OCI-LY3 (cell line): Measurements from ENCODE around the gene ZNF385D.

Experiments
- EZH2phosphoT487 ChIP-seq: fragments of 200-600 bp; shearing (Covaris generic); IDR thresholded peaks from 2 replicates; pipeline ENCODE4 v1.6.1; 2018; ENCODE audit warnings: antibody characterized with exemption, mixed run types, low read depth
- TF ChIP-seq, protein P1 (sequence below): fragments of 200-600, 300-600 bp; sonication (generic); IDR thresholded peaks from 2 replicates; pipeline ENCODE4 v1.5.1; 2014; ENCODE audit warnings: antibody characterized with exemption, low read length, low read depth

DNA sequence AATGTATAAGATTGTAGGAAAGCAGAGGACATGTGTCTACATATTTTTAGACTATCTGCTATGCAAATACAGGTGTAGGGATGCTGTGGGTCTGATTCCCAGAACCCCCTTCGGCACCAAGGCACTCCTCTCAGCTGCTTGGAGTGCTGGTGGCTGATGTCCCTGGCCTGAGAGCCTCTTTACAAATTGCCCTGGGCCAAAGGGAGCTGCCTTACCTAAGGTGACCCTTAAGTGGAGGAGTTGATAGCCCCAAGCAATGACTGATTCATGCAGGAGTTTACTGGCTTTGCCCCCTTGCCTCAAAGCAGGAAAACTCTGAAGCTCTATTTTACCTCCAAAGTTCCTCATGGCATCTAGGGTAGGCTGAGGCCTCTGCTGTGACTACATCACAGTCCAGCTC is 83.0 kb downstream of the ZNF385D start:
- TF ChIP-seq, protein P1, sequence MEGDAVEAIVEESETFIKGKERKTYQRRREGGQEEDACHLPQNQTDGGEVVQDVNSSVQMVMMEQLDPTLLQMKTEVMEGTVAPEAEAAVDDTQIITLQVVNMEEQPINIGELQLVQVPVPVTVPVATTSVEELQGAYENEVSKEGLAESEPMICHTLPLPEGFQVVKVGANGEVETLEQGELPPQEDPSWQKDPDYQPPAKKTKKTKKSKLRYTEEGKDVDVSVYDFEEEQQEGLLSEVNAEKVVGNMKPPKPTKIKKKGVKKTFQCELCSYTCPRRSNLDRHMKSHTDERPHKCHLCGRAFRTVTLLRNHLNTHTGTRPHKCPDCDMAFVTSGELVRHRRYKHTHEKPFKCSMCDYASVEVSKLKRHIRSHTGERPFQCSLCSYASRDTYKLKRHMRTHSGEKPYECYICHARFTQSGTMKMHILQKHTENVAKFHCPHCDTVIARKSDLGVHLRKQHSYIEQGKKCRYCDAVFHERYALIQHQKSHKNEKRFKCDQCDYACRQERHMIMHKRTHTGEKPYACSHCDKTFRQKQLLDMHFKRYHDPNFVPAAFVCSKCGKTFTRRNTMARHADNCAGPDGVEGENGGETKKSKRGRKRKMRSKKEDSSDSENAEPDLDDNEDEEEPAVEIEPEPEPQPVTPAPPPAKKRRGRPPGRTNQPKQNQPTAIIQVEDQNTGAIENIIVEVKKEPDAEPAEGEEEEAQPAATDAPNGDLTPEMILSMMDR, result no peak
- no peak for TF ChIP-seq EZH2phosphoT487
